Mammary epithelial cell (primary cell): Measurements from ENCODE around the gene PM20D1.
A peak's percentile ranks its signal among the peaks of the same experiment; 100 is the strongest.

Source experiments
- CTCF ChIP-seq, 2 donors: IDR thresholded peaks in 1 of 2; conservative IDR thresholded peaks in 1 of 2; 2 replicates each; pipeline ENCODE4 v1.5.1; 2011 to 2012; ENCODE audit warnings: inconsistent platforms in 2 of 2, low read length in 2 of 2, mild to moderate bottlenecking in 2 of 2, control low read depth in 1 of 2, low read depth in 1 of 2; ENCODE audit not compliant: insufficient read depth in 1 of 2; ENCODE audit errors: extremely low read depth in 1 of 2
- EZH2 ChIP-seq: IDR thresholded peaks from 2 replicates; pipeline ENCODE4 v1.6.1; 2012; ENCODE audit warnings: low read length, inconsistent platforms, borderline replicate concordance

- TF ChIP-seq CTCF (conservative IDR thresholded peaks at IDR 0.05 in 1 of 2, IDR thresholded peaks at IDR 0.05 in 1 of 2; ENCODE audit: extremely low read depth in 1 of 2, insufficient read depth in 1 of 2, low read depth in 1 of 2, low read length in 2 of 2) (peak in 1 of 2 donors; percentile 17), EZH2 (no peak)
These were observed 8.4 kb upstream of the PM20D1 start for GRCh38 chr1:205858141-205858961.
